Measurements from ENCODE around the gene NSMCE4A.

- no peak for TF ChIP-seq CTCF (IDR thresholded peaks at IDR 0.05)
- no peak for TF ChIP-seq EZH2 (IDR thresholded peaks at IDR 0.05; ENCODE audit: borderline replicate concordance, insufficient read depth, low read depth, low read length, poor library complexity, severe bottlenecking)
Measured at GRCh38 chr10:121988361-121989324, 13.6 kb upstream of the NSMCE4A start, which contains the start of gene TACC2.

Measured in B cell (primary cell).